Mesothelial cell of epicardium (in vitro differentiated cells): ENCODE measurements around the gene OCSTAMP. TPM values are rescaled to one million over a fixed set of nuclear protein-coding genes. Genes with fewer than 3 reads are reported as not detected.

Source experiments
- DNase-seq, 2 experiments: peaks; one replicate each; pipeline ENCODE4 v3.0.0; 2021; ENCODE audit warnings: low spot score in 2 of 2; ENCODE audit not compliant: unreplicated experiment in 2 of 2
- H3K27ac Mint-ChIP-seq: 2 replicates; pipeline ENCODE4 v1.8.0; 2021; ENCODE audit warnings: mixed read lengths
- H3K27me3 Mint-ChIP-seq: 2 replicates; pipeline ENCODE4 v1.8.0; 2021; ENCODE audit warnings: low read depth, mixed read lengths
- H3K36me3 Mint-ChIP-seq: 2 replicates; pipeline ENCODE4 v1.8.0; 2021; ENCODE audit warnings: mixed read lengths
- H3K4me1 Mint-ChIP-seq: 2 replicates; pipeline ENCODE4 v1.8.0; 2021; ENCODE audit warnings: mixed read lengths
- H3K4me3 Mint-ChIP-seq: 2 replicates; pipeline ENCODE4 v1.8.0; 2021; ENCODE audit warnings: mild to moderate bottlenecking, moderate library complexity, mixed read lengths
- H3K9me3 Mint-ChIP-seq: 2 replicates; pipeline ENCODE4 v1.8.0; 2021; ENCODE audit warnings: mixed read lengths
- total RNA-seq: library from RNA; stranded (reverse); gene quantifications from 3 replicates; pipeline ENCODE4 v1.2.1, GENCODE V29; 2021
- TF ChIP-seq, protein P1 (sequence below): fragments of 200-600 bp; sonication (generic); IDR thresholded peaks from one replicate; pipeline ENCODE4 v1.5.0; 2021; ENCODE audit warnings: antibody characterized with exemption; ENCODE audit not compliant: unreplicated experiment

The OCSTAMP gene, protein sequence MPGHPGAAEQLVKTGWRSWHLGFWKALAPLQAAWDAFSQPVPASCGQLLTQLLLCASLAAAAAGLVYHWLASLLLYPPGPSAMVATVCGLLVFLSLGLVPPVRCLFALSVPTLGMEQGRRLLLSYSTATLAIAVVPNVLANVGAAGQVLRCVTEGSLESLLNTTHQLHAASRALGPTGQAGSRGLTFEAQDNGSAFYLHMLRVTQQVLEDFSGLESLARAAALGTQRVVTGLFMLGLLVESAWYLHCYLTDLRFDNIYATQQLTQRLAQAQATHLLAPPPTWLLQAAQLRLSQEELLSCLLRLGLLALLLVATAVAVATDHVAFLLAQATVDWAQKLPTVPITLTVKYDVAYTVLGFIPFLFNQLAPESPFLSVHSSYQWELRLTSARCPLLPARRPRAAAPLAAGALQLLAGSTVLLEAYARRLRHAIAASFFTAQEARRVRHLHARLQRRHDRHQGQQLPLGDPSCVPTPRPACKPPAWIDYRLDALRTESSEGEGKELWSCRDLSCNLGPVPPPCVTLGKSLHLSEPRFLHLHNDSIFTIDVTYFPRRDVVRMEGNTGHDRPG
- total RNA-seq = not detected in 3 replicates

DNA sequence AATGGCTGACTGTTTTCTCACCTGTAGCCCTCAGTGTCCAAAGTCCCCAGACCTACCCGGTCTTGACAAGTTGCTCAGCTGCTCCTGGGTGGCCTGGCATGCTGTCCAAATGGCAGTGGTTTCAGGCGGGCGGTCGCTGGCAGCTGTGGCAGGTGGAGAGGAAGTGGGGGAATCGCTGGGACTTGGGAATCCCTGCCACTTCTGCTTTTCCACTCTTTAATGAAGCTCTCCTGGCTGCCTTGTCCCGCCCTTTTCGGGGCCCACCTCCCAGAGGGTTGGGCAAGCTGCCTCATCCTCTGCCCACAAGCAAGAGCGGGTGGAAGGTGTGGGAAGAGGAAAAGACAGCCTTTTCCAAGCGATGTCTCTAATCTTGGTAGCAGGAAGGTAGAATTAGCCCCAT, at the start of gene OCSTAMP:
OCSTAMP (minus strand) TSS at position 194 of the 400 bp plus-strand sequence; CDS start at position 100, 94 bp downstream.
- Mint-ChIP-seq H3K36me3 (no peaks in the 10 kb centered on the region), H3K27ac (no peak within 1 kb of the TSS), H3K9me3 (no peaks in the 10 kb centered on the region), H3K4me3 (no peak within 1 kb of the TSS), H3K27me3 (no peaks in the 10 kb centered on the region), H3K4me1 (no peaks in the 10 kb centered on the region)
- TF ChIP-seq, protein P1, sequence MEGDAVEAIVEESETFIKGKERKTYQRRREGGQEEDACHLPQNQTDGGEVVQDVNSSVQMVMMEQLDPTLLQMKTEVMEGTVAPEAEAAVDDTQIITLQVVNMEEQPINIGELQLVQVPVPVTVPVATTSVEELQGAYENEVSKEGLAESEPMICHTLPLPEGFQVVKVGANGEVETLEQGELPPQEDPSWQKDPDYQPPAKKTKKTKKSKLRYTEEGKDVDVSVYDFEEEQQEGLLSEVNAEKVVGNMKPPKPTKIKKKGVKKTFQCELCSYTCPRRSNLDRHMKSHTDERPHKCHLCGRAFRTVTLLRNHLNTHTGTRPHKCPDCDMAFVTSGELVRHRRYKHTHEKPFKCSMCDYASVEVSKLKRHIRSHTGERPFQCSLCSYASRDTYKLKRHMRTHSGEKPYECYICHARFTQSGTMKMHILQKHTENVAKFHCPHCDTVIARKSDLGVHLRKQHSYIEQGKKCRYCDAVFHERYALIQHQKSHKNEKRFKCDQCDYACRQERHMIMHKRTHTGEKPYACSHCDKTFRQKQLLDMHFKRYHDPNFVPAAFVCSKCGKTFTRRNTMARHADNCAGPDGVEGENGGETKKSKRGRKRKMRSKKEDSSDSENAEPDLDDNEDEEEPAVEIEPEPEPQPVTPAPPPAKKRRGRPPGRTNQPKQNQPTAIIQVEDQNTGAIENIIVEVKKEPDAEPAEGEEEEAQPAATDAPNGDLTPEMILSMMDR = no peak
- DNase-seq = no peak

GRCh38 chr20:46599227-46599987, 49.0 kb upstream of the OCSTAMP start:
- DNase-seq = no peak
- Mint-ChIP-seq H3K36me3 (peaks cover 2% of the 10 kb centered on the region), H3K27ac (no peak overlapping the region), H3K4me1 (no peaks in the 10 kb centered on the region), H3K27me3 (no peaks in the 10 kb centered on the region), H3K9me3 (no peaks in the 10 kb centered on the region), H3K4me3 (no peak overlapping the region)
- TF ChIP-seq, protein P1 = no peak

DNA sequence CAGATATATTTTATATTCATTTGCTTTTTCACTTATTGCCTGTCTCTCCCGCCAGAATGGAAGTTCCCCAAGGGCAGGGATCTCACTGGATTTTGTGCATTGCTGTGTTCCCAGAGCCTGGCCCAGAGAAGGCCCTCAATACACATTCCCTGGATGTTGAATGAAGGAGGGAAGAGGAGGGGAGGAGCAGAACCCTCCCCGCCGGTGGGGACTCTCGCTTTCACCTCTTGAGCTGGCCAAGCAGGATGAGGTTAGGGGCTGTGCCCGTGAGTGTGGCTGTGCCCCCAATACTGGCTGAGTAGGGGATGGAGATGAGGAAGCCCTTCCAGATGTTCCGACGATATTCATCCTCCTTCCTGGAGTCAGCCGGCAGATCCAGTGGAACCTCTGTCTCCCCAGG, 45.5 kb upstream of the OCSTAMP start:
- no peak for DNase-seq
- peaks cover 12% of the 10 kb centered on the region for H3K36me3 Mint-ChIP-seq
- no peak overlapping the region for H3K4me3 Mint-ChIP-seq
- TF ChIP-seq, protein P1 = no peak
- no peaks in the 10 kb centered on the region for H3K27me3 Mint-ChIP-seq
- H3K9me3 Mint-ChIP-seq = peaks cover 4% of the 10 kb centered on the region
- no peak overlapping the region for H3K27ac Mint-ChIP-seq
- no peaks in the 10 kb centered on the region for H3K4me1 Mint-ChIP-seq

GRCh38 chr20:46594725-46595124, 44.3 kb upstream of the OCSTAMP start:
- H3K27me3 Mint-ChIP-seq = no peaks in the 10 kb centered on the region
- no peak overlapping the region for H3K4me3 Mint-ChIP-seq
- peaks cover 10% of the 10 kb centered on the region for H3K36me3 Mint-ChIP-seq
- H3K27ac Mint-ChIP-seq = no peak overlapping the region
- no peak for DNase-seq
- peaks cover 4% of the 10 kb centered on the region for H3K4me1 Mint-ChIP-seq
- TF ChIP-seq, protein P1 = no peak
- peaks cover 5% of the 10 kb centered on the region for H3K9me3 Mint-ChIP-seq

DNA sequence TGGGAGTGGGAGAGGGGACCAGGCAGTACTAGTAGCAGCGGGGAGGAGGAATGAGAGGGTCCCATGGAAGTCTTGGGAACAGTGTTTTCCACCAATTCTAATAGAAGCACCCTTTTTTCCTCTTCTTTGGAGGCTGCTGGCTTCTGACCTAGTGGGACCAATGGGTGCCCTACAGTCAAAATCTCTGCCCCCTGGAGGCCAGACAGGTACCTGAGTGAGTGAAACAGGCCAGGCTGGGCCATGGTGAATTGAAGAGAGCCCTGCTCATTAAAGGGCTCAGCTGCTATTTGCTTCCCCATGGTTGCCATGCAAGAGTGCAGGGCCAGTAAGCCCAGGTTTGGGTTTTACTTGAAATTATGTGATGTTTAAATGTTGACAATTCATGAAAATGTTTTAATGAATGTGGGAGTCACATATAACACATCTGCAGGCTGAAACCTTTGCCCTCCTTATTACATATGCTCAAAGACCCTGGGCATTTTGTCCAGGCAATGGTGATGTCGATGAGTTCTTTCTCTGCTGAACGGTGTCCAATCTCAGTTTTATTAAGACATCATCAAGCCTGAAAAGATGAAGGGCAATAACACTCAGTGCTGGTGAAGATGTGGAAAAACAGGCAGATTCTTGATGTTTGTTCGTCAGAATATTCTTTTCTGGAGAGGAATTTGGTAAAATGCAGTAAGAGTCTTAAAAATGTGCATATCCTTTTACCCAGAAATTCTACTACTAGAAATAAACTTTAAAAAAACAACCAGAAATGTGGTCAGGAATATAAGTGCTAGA, 42.3 kb upstream of the OCSTAMP start:
- H3K9me3 Mint-ChIP-seq = peaks cover 11% of the 10 kb centered on the region
- TF ChIP-seq, protein P1 = no peak
- no peak overlapping the region for H3K4me3 Mint-ChIP-seq
- no peaks in the 10 kb centered on the region for H3K27me3 Mint-ChIP-seq
- H3K4me1 Mint-ChIP-seq = peaks cover 4% of the 10 kb centered on the region
- DNase-seq = no peak
- no peak overlapping the region for H3K27ac Mint-ChIP-seq
- H3K36me3 Mint-ChIP-seq = peaks cover 16% of the 10 kb centered on the region
